MV-4-11 (cell line): Measurements from ENCODE around the gene HCN4.
"Not testable (repeated sequence)": the region's sequence is repeated elsewhere in the genome, so short reads cannot be mapped to it uniquely, and the experiment has no call there.

ENCODE experiments used
- DNase-seq: peaks from one replicate; lab custom pipeline; 2025; lab: John Stamatoyannopoulos, UW

The HCN4 gene

GRCh38 chr15:73325191-73325861 lies 43.4 kb downstream of the HCN4 start:
- DNase-seq = peak; percentile 1

- DNase-seq = no peak
These were observed 44.1 kb downstream of the HCN4 start for GRCh38 chr15:73324496-73325170.

GRCh38 chr15:73323956-73324355 lies 44.8 kb downstream of the HCN4 start:
- no peak for DNase-seq

- no peak for DNase-seq
These were observed 45.3 kb downstream of the HCN4 start for GRCh38 chr15:73323374-73323955.

GRCh38 chr15:73322665-73323373 lies 45.9 kb downstream of the HCN4 start:
- no peak for DNase-seq

- DNase-seq = no peak
These were observed 47.0 kb downstream of the HCN4 start for GRCh38 chr15:73321496-73322450.

GRCh38 chr15:73320619-73321180 lies 48.1 kb downstream of the HCN4 start:
- no peak for DNase-seq

GRCh38 chr15:73319460-73320245 lies 49.1 kb downstream of the HCN4 start:
- DNase-seq = no peak

GRCh38 chr15:73318463-73319351 lies 50.1 kb downstream of the HCN4 start:
- no peak for DNase-seq

- DNase-seq = no peak
These were observed 50.9 kb downstream of the HCN4 start for GRCh38 chr15:73317651-73318462.

- no peak for DNase-seq
These were observed 54.9 kb downstream of the HCN4 start for GRCh38 chr15:73313861-73314260.

- DNase-seq = no peak
These were observed 60.5 kb downstream of the HCN4 start for GRCh38 chr15:73308305-73308704.

GRCh38 chr15:73305331-73306211 lies 63.2 kb downstream of the HCN4 start:
- DNase-seq = peak; percentile 83

GRCh38 chr15:73303636-73304035 lies 65.1 kb downstream of the HCN4 start:
- peak; percentile 87 for DNase-seq

- not testable (repeated sequence) for DNase-seq
These were observed 68.5 kb downstream of the HCN4 start for GRCh38 chr15:73300286-73300685.

- peak; percentile 72 for DNase-seq
These were observed 70.1 kb downstream of the HCN4 start for GRCh38 chr15:73298522-73299245.
